Fibroblast of villous mesenchyme (primary cell): ENCODE results near the gene SMPDL3A. TPM values are rescaled to one million over a fixed set of nuclear protein-coding genes. Genes with fewer than 3 reads are reported as not detected.

Source experiments
- DNase-seq: peaks from one replicate; pipeline ENCODE4 v3.0.0-alpha.2; 2010; ENCODE audit warnings: low read depth
- H3K4me3 ChIP-seq: 2 replicates; pipeline ENCODE4 v1.5.1; 2011; ENCODE audit warnings: low read depth, mild to moderate bottlenecking, low read length
- CTCF ChIP-seq: IDR thresholded peaks from 2 replicates; pipeline ENCODE4 v1.5.1; 2012; ENCODE audit warnings: low read depth, mild to moderate bottlenecking, low read length; ENCODE audit not compliant: insufficient read depth
- total RNA-seq: library from RNA; depleted of rRNA; stranded (reverse); fragments of >200 nt; gene quantifications from 2 replicates; pipeline ENCODE4 v1.2.3, GENCODE V29; 2012

The SMPDL3A gene
- total RNA-seq, 1 donor, result 13.4 TPM

GRCh38 chr6:122825163-122825562 lies 36.1 kb downstream of the SMPDL3A start:
- no peak overlapping the region for H3K4me3 ChIP-seq
- no peak for DNase-seq
- no peak for TF ChIP-seq CTCF

DNA sequence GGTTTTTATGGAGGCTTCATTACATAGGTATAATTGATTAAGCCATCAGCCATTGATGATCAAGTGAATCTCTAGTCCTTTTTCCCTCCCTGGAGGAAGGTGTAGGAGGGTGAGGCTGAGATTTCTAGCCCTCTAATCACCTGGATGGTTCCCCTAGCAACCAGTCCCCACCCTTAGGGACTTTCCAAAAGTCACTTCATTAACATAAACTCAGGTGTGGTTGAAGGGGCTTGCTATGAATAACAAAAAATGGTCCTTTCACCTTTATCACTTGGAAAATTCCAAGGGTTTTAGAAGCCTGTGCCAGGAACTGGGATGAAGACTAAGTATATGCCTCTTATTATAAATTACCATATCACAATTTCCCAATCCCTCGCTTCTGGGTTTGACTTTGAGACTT lies 40.4 kb downstream of the SMPDL3A start:
- no peak overlapping the region for H3K4me3 ChIP-seq
- TF ChIP-seq CTCF, result no peak
- DNase-seq, result no peak

- TF ChIP-seq CTCF, result no peak
- DNase-seq, result no peak
- H3K4me3 ChIP-seq, result no peak overlapping the region
Measured at GRCh38 chr6:122831511-122831910, 42.5 kb downstream of the SMPDL3A start.

DNA sequence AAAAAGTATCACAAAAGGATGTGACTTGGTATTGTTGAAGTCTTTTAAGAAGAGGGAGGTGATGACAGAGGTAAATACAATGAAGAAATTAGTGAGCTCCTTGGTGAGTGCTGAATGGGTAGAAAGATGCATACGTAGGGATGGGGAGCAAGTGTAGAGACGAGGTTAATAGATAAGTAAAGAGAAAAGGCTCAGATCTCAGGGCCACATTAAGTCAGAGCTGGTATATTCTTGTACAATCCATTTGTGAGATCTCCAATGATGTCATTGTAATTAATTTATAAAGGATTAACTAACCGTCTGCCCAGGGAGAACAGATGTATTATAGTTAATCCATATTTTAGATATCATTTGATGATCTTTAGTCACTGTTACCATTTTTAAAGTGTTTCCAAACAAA lies 43.4 kb downstream of the SMPDL3A start:
- DNase-seq, result no peak
- no peak overlapping the region for H3K4me3 ChIP-seq
- TF ChIP-seq CTCF, result no peak

DNA sequence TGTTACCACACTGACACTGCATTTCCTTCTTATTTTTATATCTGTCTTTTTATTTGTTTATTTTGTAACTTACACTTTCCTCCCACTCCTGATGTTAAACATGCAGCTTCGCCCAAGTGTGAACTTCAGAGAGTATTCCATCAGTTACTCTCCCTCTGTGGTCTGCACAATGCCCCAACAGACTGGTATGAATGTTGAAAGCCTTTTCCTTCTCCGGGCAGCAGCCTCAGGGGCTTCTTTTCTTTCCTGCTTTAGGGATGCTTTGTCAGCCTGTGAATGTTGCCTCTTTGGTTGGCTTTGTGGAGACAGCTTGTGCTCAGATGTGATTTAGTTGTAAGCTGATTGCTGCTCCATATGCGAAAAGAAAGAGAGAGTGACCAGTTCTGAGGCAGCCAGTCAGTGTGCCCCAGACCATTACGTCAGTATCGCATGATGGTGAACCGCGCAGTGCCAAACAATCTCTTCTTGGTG lies 44.0 kb downstream of the SMPDL3A start:
- DNase-seq, result no peak
- H3K4me3 ChIP-seq, result no peak overlapping the region
- TF ChIP-seq CTCF, result no peak

GRCh38 chr6:122838060-122838780 lies 49.2 kb downstream of the SMPDL3A start:
- H3K4me3 ChIP-seq, result no peak overlapping the region
- TF ChIP-seq CTCF, result peak; percentile 60
- DNase-seq, result peak; percentile 39

- peak; percentile 73 for TF ChIP-seq CTCF
- peak; percentile 71 for DNase-seq
- no peak overlapping the region for H3K4me3 ChIP-seq
Measured at GRCh38 chr6:122839472-122839871, 50.4 kb downstream of the SMPDL3A start.
